ENCODE data around the gene IRF4.

DNA sequence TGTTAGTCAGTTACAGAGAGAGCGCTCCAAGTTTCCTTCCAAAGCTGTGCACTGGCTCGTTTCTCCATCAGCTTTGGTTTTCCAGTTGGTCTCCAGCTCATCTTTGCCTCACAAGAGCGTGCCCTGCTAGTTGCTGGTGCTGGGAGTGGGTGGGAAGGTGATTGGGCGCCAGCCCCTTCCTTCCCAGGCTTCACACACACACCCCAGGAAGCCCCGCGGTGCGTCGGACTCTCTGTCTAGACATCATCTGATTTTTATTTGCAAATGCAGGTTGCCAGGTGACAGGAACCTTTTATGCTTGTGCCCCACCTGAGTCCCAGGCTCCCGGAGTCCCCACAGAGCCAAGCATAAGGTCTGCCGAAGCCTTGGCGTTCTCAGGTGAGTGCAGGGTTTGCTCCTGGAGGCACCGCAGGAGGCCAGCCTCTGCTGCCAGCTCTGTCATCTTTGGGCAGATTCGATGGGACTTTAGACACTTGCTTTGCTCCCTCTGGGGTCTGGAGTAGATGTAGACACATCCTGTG is 7.1 kb downstream of the IRF4 start:
- TF ChIP-seq POLR2A (IDR thresholded peaks at IDR 0.05) (no peak), CTCF (IDR thresholded peaks at IDR 0.05) (no peak), POLR2AphosphoS5 (IDR thresholded peaks at IDR 0.05) (no peak)

All from breast epithelium (tissue), 3 donors.